Astrocyte (in vitro differentiated cells and primary cell): ENCODE measurements around the gene OR6C70.

ENCODE experiments used
- EZH2 ChIP-seq: IDR thresholded peaks from 2 replicates; pipeline ENCODE4 v1.6.1; 2012; ENCODE audit warnings: mild to moderate bottlenecking, low read length, inconsistent platforms; ENCODE audit not compliant: insufficient read depth
- TF ChIP-seq, protein P1 (sequence below): IDR thresholded peaks from 2 replicates; pipeline ENCODE4 v1.5.1; 2011; ENCODE audit warnings: low read depth, mild to moderate bottlenecking, inconsistent platforms, low read length, moderate library complexity; ENCODE audit not compliant: insufficient read depth

DNA sequence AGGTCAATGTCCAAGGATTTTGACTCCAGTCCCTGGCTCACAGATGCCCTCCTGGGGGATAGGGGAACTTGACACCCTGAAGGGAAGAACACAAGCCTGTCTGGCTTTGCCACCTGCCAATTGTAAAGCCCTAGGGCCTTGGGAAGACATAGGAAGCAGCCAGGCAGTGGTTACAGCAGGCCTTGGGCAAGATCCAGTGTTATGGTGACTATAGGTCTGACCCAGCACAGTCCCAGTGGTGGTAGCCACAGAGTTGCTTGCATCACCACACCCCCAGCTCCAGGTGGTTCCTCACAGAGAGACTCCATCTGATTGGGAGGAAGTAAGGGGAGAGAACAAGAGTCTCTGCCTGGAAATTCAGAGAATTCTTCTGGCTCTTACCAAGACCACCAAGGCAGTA lies 46.5 kb upstream of the OR6C70 start:
- TF ChIP-seq, protein P1, sequence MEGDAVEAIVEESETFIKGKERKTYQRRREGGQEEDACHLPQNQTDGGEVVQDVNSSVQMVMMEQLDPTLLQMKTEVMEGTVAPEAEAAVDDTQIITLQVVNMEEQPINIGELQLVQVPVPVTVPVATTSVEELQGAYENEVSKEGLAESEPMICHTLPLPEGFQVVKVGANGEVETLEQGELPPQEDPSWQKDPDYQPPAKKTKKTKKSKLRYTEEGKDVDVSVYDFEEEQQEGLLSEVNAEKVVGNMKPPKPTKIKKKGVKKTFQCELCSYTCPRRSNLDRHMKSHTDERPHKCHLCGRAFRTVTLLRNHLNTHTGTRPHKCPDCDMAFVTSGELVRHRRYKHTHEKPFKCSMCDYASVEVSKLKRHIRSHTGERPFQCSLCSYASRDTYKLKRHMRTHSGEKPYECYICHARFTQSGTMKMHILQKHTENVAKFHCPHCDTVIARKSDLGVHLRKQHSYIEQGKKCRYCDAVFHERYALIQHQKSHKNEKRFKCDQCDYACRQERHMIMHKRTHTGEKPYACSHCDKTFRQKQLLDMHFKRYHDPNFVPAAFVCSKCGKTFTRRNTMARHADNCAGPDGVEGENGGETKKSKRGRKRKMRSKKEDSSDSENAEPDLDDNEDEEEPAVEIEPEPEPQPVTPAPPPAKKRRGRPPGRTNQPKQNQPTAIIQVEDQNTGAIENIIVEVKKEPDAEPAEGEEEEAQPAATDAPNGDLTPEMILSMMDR, result no peak
- TF ChIP-seq EZH2, result no peak
